ENCODE measurements around the gene PFDN6.

DNA sequence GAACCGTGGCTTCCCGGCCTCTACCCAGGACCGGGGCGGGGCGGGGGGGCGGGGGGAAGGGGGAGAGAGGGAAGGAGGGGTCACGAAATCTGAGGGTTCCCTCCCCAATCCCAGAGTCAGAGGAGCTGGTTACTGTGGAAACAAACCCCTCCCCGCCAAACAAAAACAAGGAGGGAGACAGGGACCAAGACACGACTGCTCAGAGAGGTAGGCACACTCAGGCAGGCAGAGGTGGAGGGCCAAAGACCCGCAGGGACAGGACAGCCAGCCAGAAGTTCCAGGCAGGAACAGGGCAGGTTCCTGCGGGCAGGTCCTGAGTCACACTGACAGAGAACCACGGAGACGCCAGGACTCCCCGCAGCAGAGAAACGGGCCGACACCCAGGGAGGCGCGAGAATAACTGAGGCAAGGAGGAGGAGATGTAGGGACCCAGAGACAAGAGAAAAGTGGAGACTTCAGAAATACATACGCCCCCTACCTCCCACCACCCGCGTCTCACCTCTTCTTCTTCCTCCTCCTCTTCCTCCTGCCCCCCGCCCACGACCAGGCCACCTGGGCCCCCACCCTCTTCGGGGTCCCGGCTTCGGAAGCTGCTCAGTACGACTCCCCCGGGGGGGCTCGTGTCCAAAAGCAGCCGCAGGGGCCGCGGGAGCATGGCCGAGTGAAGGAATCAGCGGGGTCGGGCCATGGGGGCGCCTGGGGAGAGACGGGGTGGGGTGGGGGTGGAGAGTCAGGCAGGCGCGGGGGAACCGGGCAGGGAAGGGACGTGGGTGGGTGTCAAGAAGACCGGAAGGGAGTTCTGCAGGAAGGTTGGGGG, 8.8 kb downstream of the PFDN6 start:
- TF ChIP-seq, protein P1, sequence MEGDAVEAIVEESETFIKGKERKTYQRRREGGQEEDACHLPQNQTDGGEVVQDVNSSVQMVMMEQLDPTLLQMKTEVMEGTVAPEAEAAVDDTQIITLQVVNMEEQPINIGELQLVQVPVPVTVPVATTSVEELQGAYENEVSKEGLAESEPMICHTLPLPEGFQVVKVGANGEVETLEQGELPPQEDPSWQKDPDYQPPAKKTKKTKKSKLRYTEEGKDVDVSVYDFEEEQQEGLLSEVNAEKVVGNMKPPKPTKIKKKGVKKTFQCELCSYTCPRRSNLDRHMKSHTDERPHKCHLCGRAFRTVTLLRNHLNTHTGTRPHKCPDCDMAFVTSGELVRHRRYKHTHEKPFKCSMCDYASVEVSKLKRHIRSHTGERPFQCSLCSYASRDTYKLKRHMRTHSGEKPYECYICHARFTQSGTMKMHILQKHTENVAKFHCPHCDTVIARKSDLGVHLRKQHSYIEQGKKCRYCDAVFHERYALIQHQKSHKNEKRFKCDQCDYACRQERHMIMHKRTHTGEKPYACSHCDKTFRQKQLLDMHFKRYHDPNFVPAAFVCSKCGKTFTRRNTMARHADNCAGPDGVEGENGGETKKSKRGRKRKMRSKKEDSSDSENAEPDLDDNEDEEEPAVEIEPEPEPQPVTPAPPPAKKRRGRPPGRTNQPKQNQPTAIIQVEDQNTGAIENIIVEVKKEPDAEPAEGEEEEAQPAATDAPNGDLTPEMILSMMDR (conservative IDR thresholded peaks at IDR 0.05 in 1 of 2, IDR thresholded peaks at IDR 0.05 in 1 of 2; ENCODE audit: extremely low read depth in 1 of 2, insufficient read depth in 1 of 2, low read depth in 1 of 2, low read length in 2 of 2) = no peak
- no peak for TF ChIP-seq EZH2 (IDR thresholded peaks at IDR 0.05; ENCODE audit: borderline replicate concordance, low read length)
